ENCODE measurements around the gene MORN1.

GRCh38 chr1:2344121-2344681, 47.2 kb downstream of the MORN1 start:
- TF ChIP-seq POLR2AphosphoS5 (IDR thresholded peaks at IDR 0.05; ENCODE audit: low read depth, low read length) (no peak), POLR2A (IDR thresholded peaks at IDR 0.05; ENCODE audit: low read depth, low read length) (no peak), TAF1 (IDR thresholded peaks at IDR 0.05; ENCODE audit: low read depth, low read length) (no peak), SPI1 (IDR thresholded peaks at IDR 0.05; ENCODE audit: low read depth, low read length) (no peak), POU2F2 (IDR thresholded peaks at IDR 0.05; ENCODE audit: low read depth, low read length) (no peak)

Data from GM12891 (cell line).